ENCODE measurements around the gene GID4.

GID4 gene

GRCh38 chr17:18017958-18018357 lies 21.2 kb upstream of the GID4 start:
- DNase-seq = no peak

GRCh38 chr17:18018411-18018921 lies 20.7 kb upstream of the GID4 start:
- DNase-seq = no peak

GRCh38 chr17:18019838-18020154 lies 19.4 kb upstream of the GID4 start:
- DNase-seq = no peak

- no peak for DNase-seq
These were observed 18.2 kb upstream of the GID4 start for GRCh38 chr17:18020971-18021370.

GRCh38 chr17:18021372-18021771 lies 17.8 kb upstream of the GID4 start:
- no peak for DNase-seq

- DNase-seq = peak in 1 of 2 experiments; percentile 26
These were observed 13.8 kb upstream of the GID4 start for GRCh38 chr17:18025241-18025944.

GRCh38 chr17:18025945-18026776 lies 13.0 kb upstream of the GID4 start:
- DNase-seq = no peak

GRCh38 chr17:18027280-18027679 lies 11.9 kb upstream of the GID4 start:
- DNase-seq = no peak

GRCh38 chr17:18028114-18028951 lies 10.9 kb upstream of the GID4 start:
- no peak for DNase-seq

- no peak for DNase-seq
These were observed 10.2 kb upstream of the GID4 start for GRCh38 chr17:18028952-18029540.

GRCh38 chr17:18031955-18032354 lies 7.3 kb upstream of the GID4 start:
- no peak for DNase-seq

GRCh38 chr17:18033442-18034099 lies 5.6 kb upstream of the GID4 start:
- DNase-seq = peak in 1 of 2 experiments; percentile 40

GRCh38 chr17:18035704-18036103 lies 3.5 kb upstream of the GID4 start:
- no peak for DNase-seq

GRCh38 chr17:18037486-18037885 lies 1.7 kb upstream of the GID4 start:
- DNase-seq = no peak

GRCh38 chr17:18038149-18038850 lies 908 bp upstream of the GID4 start:
- DNase-seq = peak in 1 of 2 experiments; percentile 5

- DNase-seq = no peak
These were observed 490 bp downstream of the GID4 start for GRCh38 chr17:18039535-18040260.

GRCh38 chr17:18040261-18040858 lies 1.2 kb downstream of the GID4 start:
- no peak for DNase-seq

GRCh38 chr17:18041776-18042175 lies 2.6 kb downstream of the GID4 start:
- no peak for DNase-seq

GRCh38 chr17:18042983-18043382 lies 3.8 kb downstream of the GID4 start:
- no peak for DNase-seq

GRCh38 chr17:18043491-18043890 lies 4.3 kb downstream of the GID4 start:
- DNase-seq = no peak

- DNase-seq = no peak
These were observed 5.4 kb downstream of the GID4 start for GRCh38 chr17:18044609-18045008.

All from stimulated activated CD4-positive, alpha-beta T cell treated with anti-CD3 and anti-CD28 coated beads, Interleukin-4, amount 100 ng/mL, for 4 hours (primary cell).